ENCODE data around the gene STRIT1. TPM values are rescaled to one million over a fixed set of nuclear protein-coding genes. Genes with fewer than 3 reads are reported as not detected.

STRIT1 gene
- total and polyA plus RNA-seq, 7 experiments from 2014 or later = not detected

- POLR2A ChIA-PET = no interaction called here
- H3K27me3 Mint-ChIP-seq = peaks cover 0 to 7% (median 5%) of the 10 kb centered on the region in 5 donors
Measured at GRCh38 chr3:155332716-155333115, 39.2 kb upstream of the STRIT1 start.

DNA sequence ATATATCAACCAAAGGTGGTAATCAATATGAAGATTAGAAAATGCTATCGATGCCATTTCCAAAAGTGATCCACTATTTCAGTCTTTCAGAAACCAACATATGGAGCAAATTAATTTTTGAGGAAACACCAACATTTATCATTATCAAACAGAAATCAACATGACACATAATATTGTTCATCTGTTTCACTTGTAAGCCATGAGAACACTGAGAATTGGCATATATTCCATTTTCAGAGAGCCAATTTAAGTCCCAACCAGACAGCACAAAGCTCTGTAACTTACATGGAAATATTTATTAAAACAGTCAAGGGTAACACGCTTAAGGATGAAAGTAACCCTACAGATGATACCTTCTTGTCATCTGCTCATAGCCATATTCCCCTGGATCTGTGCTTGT, 37.6 kb upstream of the STRIT1 start:
- ChIA-PET CTCF (no interaction called here), POLR2A (no interaction called here)
- H3K4me1 Mint-ChIP-seq = peaks cover 0 to 17% (median 10%) of the 10 kb centered on the region in 7 donors
- intact Hi-C loops (cut with micrococcal nuclease) = no loop called here
- H3K27ac Mint-ChIP-seq = no peak overlapping the region
- no peak for DNase-seq
- no peak overlapping the region for H3K4me3 Mint-ChIP-seq
- Histone ChIP-seq H3K27me3 (ENCODE audit: control insufficient read depth in 2 of 2, insufficient read depth in 2 of 2, low read length in 2 of 2) (no peaks in the 10 kb centered on the region), H3K4me3 (ENCODE audit: low read length) (no peak overlapping the region), H3K27ac (ENCODE audit: low read depth, low read length) (no peak overlapping the region), H3K36me3 (ENCODE audit: control insufficient read depth in 2 of 3, insufficient read depth in 3 of 3, low read length in 3 of 3) (no peaks in the 10 kb centered on the region), H3K9me3 (ENCODE audit: control insufficient read depth in 2 of 3, low read length in 3 of 3) (no peaks in the 10 kb centered on the region), H3K4me1 (ENCODE audit: control insufficient read depth in 2 of 2, insufficient read depth in 2 of 2, low read length in 2 of 2) (no peaks in the 10 kb centered on the region)
- no peaks in the 10 kb centered on the region for H3K36me3 Mint-ChIP-seq
- no peaks in the 10 kb centered on the region for H3K9me3 Mint-ChIP-seq
- peaks cover 0 to 7% (median 2%) of the 10 kb centered on the region in 5 donors for H3K27me3 Mint-ChIP-seq
- no peak for ATAC-seq

More at GRCh38 chr3:155332716-155333115, 39.2 kb upstream of the STRIT1 start:
- no peak overlapping the region for H3K4me3 ChIP-seq (ENCODE audit: low read length)
- no peak overlapping the region for H3K27ac Mint-ChIP-seq
- peaks cover 0 to 17% (median 10%) of the 10 kb centered on the region in 7 donors for H3K4me1 Mint-ChIP-seq
- no peaks in the 10 kb centered on the region for H3K9me3 ChIP-seq (ENCODE audit: control insufficient read depth in 2 of 3, low read length in 3 of 3)
- no peaks in the 10 kb centered on the region for H3K4me1 ChIP-seq (ENCODE audit: control insufficient read depth in 2 of 2, insufficient read depth in 2 of 2, low read length in 2 of 2)
- H3K36me3 Mint-ChIP-seq = no peaks in the 10 kb centered on the region
- intact Hi-C loops (cut with micrococcal nuclease) = no loop called here
- H3K27ac ChIP-seq (ENCODE audit: low read depth, low read length) = no peak overlapping the region
- H3K9me3 Mint-ChIP-seq = no peaks in the 10 kb centered on the region
- ATAC-seq = no peak
- H3K27me3 ChIP-seq (ENCODE audit: control insufficient read depth in 2 of 2, insufficient read depth in 2 of 2, low read length in 2 of 2) = no peaks in the 10 kb centered on the region
- H3K4me3 Mint-ChIP-seq = no peak overlapping the region
- CTCF ChIA-PET = no interaction called here
- H3K36me3 ChIP-seq (ENCODE audit: control insufficient read depth in 2 of 3, insufficient read depth in 3 of 3, low read length in 3 of 3) = no peaks in the 10 kb centered on the region
- no peak for DNase-seq

- H3K4me1 Mint-ChIP-seq = peaks cover 0 to 14% (median 8%) of the 10 kb centered on the region in 7 donors
- H3K27me3 ChIP-seq (ENCODE audit: control insufficient read depth in 2 of 2, insufficient read depth in 2 of 2, low read length in 2 of 2) = no peaks in the 10 kb centered on the region
- no peak overlapping the region for H3K4me3 Mint-ChIP-seq
- no peak overlapping the region for H3K27ac Mint-ChIP-seq
- no peaks in the 10 kb centered on the region for H3K36me3 ChIP-seq (ENCODE audit: control insufficient read depth in 2 of 3, insufficient read depth in 3 of 3, low read length in 3 of 3)
- H3K27me3 Mint-ChIP-seq = peaks cover 0 to 7% (median 0%) of the 10 kb centered on the region in 5 donors
- no peak for ATAC-seq
- ChIA-PET POLR2A (no interaction called here), CTCF (no interaction called here)
- H3K4me3 ChIP-seq (ENCODE audit: low read length) = no peak overlapping the region
- no peak overlapping the region for H3K27ac ChIP-seq (ENCODE audit: low read depth, low read length)
- intact Hi-C loops (cut with micrococcal nuclease) = no loop called here
- no peaks in the 10 kb centered on the region for H3K9me3 ChIP-seq (ENCODE audit: control insufficient read depth in 2 of 3, low read length in 3 of 3)
- no peak for DNase-seq
- H3K4me1 ChIP-seq (ENCODE audit: control insufficient read depth in 2 of 2, insufficient read depth in 2 of 2, low read length in 2 of 2) = no peaks in the 10 kb centered on the region
- no peaks in the 10 kb centered on the region for H3K36me3 Mint-ChIP-seq
- no peaks in the 10 kb centered on the region for H3K9me3 Mint-ChIP-seq
Measured at GRCh38 chr3:155330370-155330769, 36.9 kb upstream of the STRIT1 start.

GRCh38 chr3:155329513-155330048, 36.1 kb upstream of the STRIT1 start:
- Histone ChIP-seq H3K36me3 (ENCODE audit: control insufficient read depth in 2 of 3, insufficient read depth in 3 of 3, low read length in 3 of 3) (no peaks in the 10 kb centered on the region), H3K27ac (ENCODE audit: low read depth, low read length) (no peak overlapping the region), H3K4me3 (ENCODE audit: low read length) (no peak overlapping the region), H3K27me3 (ENCODE audit: control insufficient read depth in 2 of 2, insufficient read depth in 2 of 2, low read length in 2 of 2) (no peaks in the 10 kb centered on the region), H3K4me1 (ENCODE audit: control insufficient read depth in 2 of 2, insufficient read depth in 2 of 2, low read length in 2 of 2) (no peaks in the 10 kb centered on the region), H3K9me3 (ENCODE audit: control insufficient read depth in 2 of 3, low read length in 3 of 3) (no peaks in the 10 kb centered on the region)
- peaks cover 0 to 7% (median 6%) of the 10 kb centered on the region in 5 donors for H3K27me3 Mint-ChIP-seq
- ChIA-PET CTCF (no interaction called here), POLR2A (no interaction called here)
- H3K36me3 Mint-ChIP-seq = no peaks in the 10 kb centered on the region
- H3K4me3 Mint-ChIP-seq = no peak overlapping the region
- ATAC-seq = no peak
- peaks cover 0 to 7% (median under 1%) of the 10 kb centered on the region in 7 donors for H3K4me1 Mint-ChIP-seq
- no peaks in the 10 kb centered on the region for H3K9me3 Mint-ChIP-seq
- no peak overlapping the region for H3K27ac Mint-ChIP-seq
- DNase-seq = no peak
- intact Hi-C loops (cut with micrococcal nuclease) = loop anchor here (10.0 kb wide), 2 partner anchors 375 to 995 kb away; no protein-coding TSS in a partner anchor

DNA sequence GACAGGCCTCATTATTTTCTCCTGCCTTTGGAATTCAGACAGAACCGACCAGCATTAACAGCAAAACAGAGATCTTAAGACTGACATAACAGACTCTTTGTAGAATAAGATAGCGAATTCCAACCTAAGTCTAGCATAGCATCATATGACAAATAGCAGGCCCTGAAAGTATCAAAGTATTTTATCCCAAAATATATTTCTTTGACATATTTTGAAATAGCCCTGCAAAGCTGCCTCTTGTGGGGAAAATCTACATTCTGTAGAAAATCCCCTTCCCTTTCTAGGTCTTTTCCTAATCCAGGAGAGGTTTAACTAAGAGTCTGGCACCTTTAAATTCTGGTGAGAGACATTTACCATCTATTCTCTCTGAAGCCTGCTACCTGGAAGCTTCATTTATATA, 34.4 kb upstream of the STRIT1 start:
- ChIA-PET CTCF (no interaction called here), POLR2A (no interaction called here)
- H3K27me3 ChIP-seq (ENCODE audit: control insufficient read depth in 2 of 2, insufficient read depth in 2 of 2, low read length in 2 of 2) = no peaks in the 10 kb centered on the region
- DNase-seq (no peak), ATAC-seq (no peak)
- H3K4me3 ChIP-seq (ENCODE audit: low read length) = no peak overlapping the region
- H3K27ac Mint-ChIP-seq = no peak overlapping the region
- H3K36me3 Mint-ChIP-seq = no peaks in the 10 kb centered on the region
- intact Hi-C loops (cut with micrococcal nuclease) = loop anchor here (10.0 kb wide), 2 partner anchors 373 to 993 kb away; no protein-coding TSS in a partner anchor
- no peaks in the 10 kb centered on the region for H3K9me3 Mint-ChIP-seq
- no peak overlapping the region for H3K27ac ChIP-seq (ENCODE audit: low read depth, low read length)
- H3K4me1 ChIP-seq (ENCODE audit: control insufficient read depth in 2 of 2, insufficient read depth in 2 of 2, low read length in 2 of 2) = no peaks in the 10 kb centered on the region
- no peaks in the 10 kb centered on the region for H3K9me3 ChIP-seq (ENCODE audit: control insufficient read depth in 2 of 3, low read length in 3 of 3)
- H3K27me3 Mint-ChIP-seq = peaks cover 0 to 7% (median 6%) of the 10 kb centered on the region in 5 donors
- no peaks in the 10 kb centered on the region for H3K36me3 ChIP-seq (ENCODE audit: control insufficient read depth in 2 of 3, insufficient read depth in 3 of 3, low read length in 3 of 3)
- H3K4me1 Mint-ChIP-seq = no peaks in the 10 kb centered on the region
- H3K4me3 Mint-ChIP-seq = no peak overlapping the region

GRCh38 chr3:155327430-155327829, 33.9 kb upstream of the STRIT1 start:
- no peak overlapping the region for H3K4me3 Mint-ChIP-seq
- no peaks in the 10 kb centered on the region for H3K9me3 Mint-ChIP-seq
- H3K27me3 Mint-ChIP-seq = peaks cover 0 to 7% (median 6%) of the 10 kb centered on the region in 5 donors
- ATAC-seq (no peak), DNase-seq (no peak)
- no peak overlapping the region for H3K27ac ChIP-seq (ENCODE audit: low read depth, low read length)
- intact Hi-C loops (cut with micrococcal nuclease) = loop anchor here (10.0 kb wide), 2 partner anchors 373 to 993 kb away; no protein-coding TSS in a partner anchor
- H3K4me1 Mint-ChIP-seq = no peaks in the 10 kb centered on the region
- CTCF ChIA-PET = no interaction called here
- H3K36me3 ChIP-seq (ENCODE audit: control insufficient read depth in 2 of 3, insufficient read depth in 3 of 3, low read length in 3 of 3) = no peaks in the 10 kb centered on the region
- no peaks in the 10 kb centered on the region for H3K4me1 ChIP-seq (ENCODE audit: control insufficient read depth in 2 of 2, insufficient read depth in 2 of 2, low read length in 2 of 2)
- no peak overlapping the region for H3K27ac Mint-ChIP-seq
- H3K27me3 ChIP-seq (ENCODE audit: control insufficient read depth in 2 of 2, insufficient read depth in 2 of 2, low read length in 2 of 2) = no peaks in the 10 kb centered on the region
- H3K9me3 ChIP-seq (ENCODE audit: control insufficient read depth in 2 of 3, low read length in 3 of 3) = no peaks in the 10 kb centered on the region
- no peaks in the 10 kb centered on the region for H3K36me3 Mint-ChIP-seq
- no peak overlapping the region for H3K4me3 ChIP-seq (ENCODE audit: low read length)
- POLR2A ChIA-PET = no interaction called here

- no peak overlapping the region for H3K27ac Mint-ChIP-seq
Measured at GRCh38 chr3:155326901-155327300, 33.4 kb upstream of the STRIT1 start.

More at GRCh38 chr3:155326901-155327300, 33.4 kb upstream of the STRIT1 start:
- ChIA-PET POLR2A (no interaction called here), CTCF (interaction anchor here (0.7 kb wide), 1 partner anchor 1079 kb away, joined by 3 read pairs; no protein-coding TSS in a partner anchor)
- ATAC-seq (no peak), DNase-seq (no peak)
- Mint-ChIP-seq H3K9me3 (no peaks in the 10 kb centered on the region), H3K27me3 (peaks cover 0 to 7% (median 6%) of the 10 kb centered on the region in 5 donors), H3K4me3 (no peak overlapping the region), H3K4me1 (no peaks in the 10 kb centered on the region), H3K36me3 (no peaks in the 10 kb centered on the region)
- Histone ChIP-seq H3K4me3 (ENCODE audit: low read length) (no peak overlapping the region), H3K4me1 (ENCODE audit: control insufficient read depth in 2 of 2, insufficient read depth in 2 of 2, low read length in 2 of 2) (no peaks in the 10 kb centered on the region), H3K9me3 (ENCODE audit: control insufficient read depth in 2 of 3, low read length in 3 of 3) (no peaks in the 10 kb centered on the region), H3K36me3 (ENCODE audit: control insufficient read depth in 2 of 3, insufficient read depth in 3 of 3, low read length in 3 of 3) (no peaks in the 10 kb centered on the region), H3K27ac (ENCODE audit: low read depth, low read length) (no peak overlapping the region), H3K27me3 (ENCODE audit: control insufficient read depth in 2 of 2, insufficient read depth in 2 of 2, low read length in 2 of 2) (no peaks in the 10 kb centered on the region)
- intact Hi-C loops (cut with micrococcal nuclease) = loop anchor here (10.0 kb wide), 2 partner anchors 372 to 992 kb away; no protein-coding TSS in a partner anchor

All from naive thymus-derived CD4-positive, alpha-beta T cell (primary cell).